GM12878 (cell line): Measurements from ENCODE around the gene TULP1. TPM values are rescaled to one million over a fixed set of nuclear protein-coding genes. Genes with fewer than 3 reads are reported as not detected.

Source experiments
- ATAC-seq: fragments of 200-7000 bp; cut with Tn5 transposase; 3 replicates; pipeline ENCODE4 v1.9.1; 2020; ENCODE audit warnings: mild to moderate bottlenecking, moderate library complexity
- BruUV-seq: library from RNA; stranded (reverse); fragments of 400-500 nt; replicated peaks from 2 replicates; lab custom pipeline; 2021; lab: Mats Ljungman, UMichigan
- CTCF ChIA-PET: fragments of 300-600 bp; sonication (Branson Sonifier 250); formaldehyde crosslinking; extraction: SDS; loops from one replicate; lab custom pipeline; 2021; ENCODE audit warnings: inconsistent platforms; lab: Yijun Ruan, JAX
- POLR2A ChIA-PET: fragments of 350-600 bp; formaldehyde crosslinking; extraction: SDS; loops from one replicate; lab custom pipeline; 2021; ENCODE audit warnings: inconsistent platforms; lab: Charles Lee
- RAD21 ChIA-PET: fragments of 300-600 bp; sonication (Branson Sonifier 250); formaldehyde crosslinking; loops from one replicate; lab custom pipeline; 2023; ENCODE audit warnings: antibody characterized with exemption; ENCODE audit not compliant: unreplicated experiment; lab: Charles Lee
- SMC1A ChIA-PET: fragments of 300-600 bp; sonication (Branson Sonifier 250); formaldehyde crosslinking; loops from one replicate; lab custom pipeline; 2023; ENCODE audit not compliant: unreplicated experiment, uncharacterized antibody; lab: Charles Lee
- DNase-seq: peaks from one replicate; pipeline ENCODE4 v3.0.0-alpha.2; 2011; ENCODE audit warnings: low read depth, low spot score
- FAIRE-seq: peaks from 3 replicates; lab custom pipeline; 2011; peaks lifted over from hg19 to GRCh38; lab: Jason Lieb, UNC
- H2AFZ ChIP-seq: 2 replicates; pipeline ENCODE4 v1.6.0; 2011; ENCODE audit warnings: low read depth, low read length, control low read depth; ENCODE audit not compliant: control insufficient read depth
- H3K27ac ChIP-seq: 2 replicates; pipeline ENCODE4 v1.5.1; 2011; ENCODE audit warnings: control low read depth; ENCODE audit not compliant: control insufficient read depth, insufficient read depth
- H3K27me3 ChIP-seq, 2 experiments: replicated peaks in 1 of 2; 2 replicates each; pipeline versions ENCODE4 v1.6.0 to v1.6.1; 2011; ENCODE audit warnings: low read length in 1 of 2; ENCODE audit not compliant: control insufficient read depth in 2 of 2, insufficient read depth in 2 of 2
- H3K36me3 ChIP-seq, 2 experiments: 2 replicates each; pipeline ENCODE4 v1.5.1; 2011; ENCODE audit warnings: low read length in 1 of 2; ENCODE audit not compliant: control insufficient read depth in 2 of 2, insufficient read depth in 2 of 2
- H3K4me1 ChIP-seq: 2 replicates; pipeline ENCODE4 v1.6.1; 2011; ENCODE audit warnings: mild to moderate bottlenecking, low read length, moderate library complexity, mixed read lengths; ENCODE audit not compliant: control insufficient read depth, insufficient read depth
- H3K4me2 ChIP-seq: 2 replicates; pipeline ENCODE4 v1.6.0; 2011; ENCODE audit warnings: control low read depth; ENCODE audit not compliant: control insufficient read depth, insufficient read depth
- H3K4me3 ChIP-seq: fragments of 200-600 bp; sonication (generic); 2 replicates; pipeline ENCODE4 v1.5.1; 2016
- H3K79me2 ChIP-seq: 2 replicates; pipeline ENCODE4 v1.6.0; 2011; ENCODE audit warnings: low read length; ENCODE audit not compliant: control insufficient read depth, insufficient read depth
- H3K9ac ChIP-seq: 2 replicates; pipeline ENCODE4 v1.8.0; 2011; ENCODE audit warnings: low read length, control low read depth, mixed read lengths; ENCODE audit not compliant: control insufficient read depth, insufficient read depth
- H3K9me3 ChIP-seq: replicated peaks from 3 replicates; pipeline ENCODE4 v1.5.1; 2011; ENCODE audit warnings: mild to moderate bottlenecking, low read length; ENCODE audit not compliant: control insufficient read depth, insufficient read depth
- H4K20me1 ChIP-seq: 2 replicates; pipeline ENCODE4 v1.6.0; 2011; ENCODE audit not compliant: control insufficient read depth, insufficient read depth
- BHLHE40 ChIP-seq, 2 experiments: fragments of 450-650 bp in 1 of 2; IDR thresholded peaks; 2 replicates each; pipeline ENCODE4 v1.6.1; 2011 to 2017; ENCODE audit warnings: low read depth in 2 of 2, borderline replicate concordance in 1 of 2, improper control_type of control experiment in 1 of 2, low read length in 1 of 2, mild to moderate bottlenecking in 1 of 2
- JUNB ChIP-seq: IDR thresholded peaks from 2 replicates; pipeline ENCODE4 v1.6.1; 2016; ENCODE audit warnings: antibody characterized with exemption, mild to moderate bottlenecking
- MXI1 ChIP-seq: fragments of 150-350 bp; IDR thresholded peaks from 2 replicates; pipeline ENCODE4 v1.6.1; 2011; ENCODE audit warnings: low read depth, mild to moderate bottlenecking, inconsistent platforms, low read length, improper control_type of control experiment
- NRF1 ChIP-seq: conservative IDR thresholded peaks from 2 replicates; pipeline ENCODE4 v1.6.1; 2011; ENCODE audit warnings: mild to moderate bottlenecking, low read depth, low read length, improper control_type of control experiment
- TARDBP ChIP-seq: IDR thresholded peaks from 2 replicates; pipeline ENCODE4 v1.6.1; 2016; ENCODE audit warnings: borderline replicate concordance
- ZBTB40 ChIP-seq: fragments of 450-650 bp; IDR thresholded peaks from 2 replicates; pipeline ENCODE4 v1.6.1; 2016; ENCODE audit warnings: mild to moderate bottlenecking, moderate library complexity, borderline replicate concordance
- WGBS: methylation state at CpG from one replicate; pipeline ENCODE4 v1.1.6; 2016; ENCODE audit warnings: low lambda C conversion rate; ENCODE audit not compliant: insufficient replicate concordance, insufficient coverage; ENCODE audit errors: missing lambda C conversion rate; 5-methylcytosine and 5-hydroxymethylcytosine counted together
- in situ Hi-C: fragments of 300-500 bp; cut with MboI; formaldehyde crosslinking; loops from 9 replicates; pipeline ENCODE4 v1.14.3; 2018; ENCODE audit warnings: mixed read lengths
- intact Hi-C: fragments of 100-400 bp; cut with micrococcal nuclease; formaldehyde crosslinking; loops from one replicate; pipeline ENCODE4 v1.14.2; 2022; ENCODE audit not compliant: unreplicated experiment
- polyA plus RNA-seq, 11 experiments: library from polyadenylated mRNA; depleted of rRNA in 4 of 11; unstranded in 6 of 11; stranded (reverse) in 5 of 11; fragments of >200 nt; fragmentation: Nextera tagmentation in 4 of 11; fragmentation: Illumina TruSeq in 1 of 11; extraction: Ambion mirVana in 4 of 11; extraction: Trizol in 1 of 11; gene quantifications; 1 replicate in 1 of 11; 2 replicates in 10 of 11; pipeline versions ENCODE4 v1.2.1 to v1.2.3, GENCODE V29; 2011 to 2016; ENCODE audit warnings: inconsistent platforms in 2 of 11, missing spikeins in 2 of 11, low read depth in 1 of 11
- total RNA-seq, 4 experiments: library from RNA; depleted of rRNA in 3 of 4; stranded (reverse); fragments of >200 nt in 3 of 4; fragmentation: Illumina TruSeq in 1 of 4; extraction: Trizol in 1 of 4; gene quantifications; 2 replicates each; pipeline versions ENCODE4 v1.2.1 to v1.2.3, GENCODE V29; 2013 to 2021

The TULP1 gene
- total and polyA plus RNA-seq, 10 of the 15 experiments (the other 5 are each of a cell fraction or from before 2014, with no cell fraction given) = not detected

- Histone ChIP-seq H2AFZ (no peak overlapping the region), H3K9me3 (no peaks in the 10 kb centered on the region), H3K4me3 (no peak overlapping the region), H3K79me2 (no peaks in the 10 kb centered on the region), H3K4me1 (no peaks in the 10 kb centered on the region), H3K4me2 (no peak overlapping the region), H3K9ac (no peak overlapping the region), H3K27ac (no peak overlapping the region), H3K36me3 (peaks cover 2 to 10% of the 10 kb centered on the region in 2 experiments; a peak in 3 of 4 replicates), H4K20me1 (no peaks in the 10 kb centered on the region), H3K27me3 (no peaks in the 10 kb centered on the region)
- WGBS = 83% methylated on average over 3 of the region's 3 CpGs
- ChIA-PET POLR2A (interaction anchor here (0.8 to 1.0 kb wide), 2 partner anchors 9 to 13 kb away, joined by 3 to 4 read pairs; partner anchors contain the start of gene FANCE), RAD21 (no interaction called here), CTCF (no interaction called here), SMC1A (no interaction called here)
- in situ Hi-C loops (no loop called here), intact Hi-C loops (no loop called here)
- TF ChIP-seq MXI1 = no peak
- TF ChIP-seq JUNB = no peak
- TF ChIP-seq NRF1 = no peak
- TF ChIP-seq TARDBP = no peak
- TF ChIP-seq BHLHE40 (IDR thresholded peaks at IDR 0.05; ENCODE audit: borderline replicate concordance in 1 of 2, low read depth in 2 of 2, low read length in 1 of 2) = no peak
- no peak for TF ChIP-seq ZBTB40
- no peak for FAIRE-seq
- no peak for DNase-seq
- ATAC-seq = no peak
- no TSS peak for BruUV-seq
These were observed 51.4 kb downstream of the TULP1 start for GRCh38 chr6:35461270-35461669.
